GM18907 (cell line): ENCODE measurements around the gene CRYBB3.
"Not testable (repeated sequence)": the region's sequence is repeated elsewhere in the genome, so short reads cannot be mapped to it uniquely, and the experiment has no call there.

Source experiments
- ATAC-seq: cut with Tn5 transposase; IDR thresholded peaks from one replicate; pipeline ENCODE4 v1.9.1; 2021; ENCODE audit warnings: mild to moderate bottlenecking, moderate library complexity; ENCODE audit not compliant: unreplicated experiment

CRYBB3 gene

DNA sequence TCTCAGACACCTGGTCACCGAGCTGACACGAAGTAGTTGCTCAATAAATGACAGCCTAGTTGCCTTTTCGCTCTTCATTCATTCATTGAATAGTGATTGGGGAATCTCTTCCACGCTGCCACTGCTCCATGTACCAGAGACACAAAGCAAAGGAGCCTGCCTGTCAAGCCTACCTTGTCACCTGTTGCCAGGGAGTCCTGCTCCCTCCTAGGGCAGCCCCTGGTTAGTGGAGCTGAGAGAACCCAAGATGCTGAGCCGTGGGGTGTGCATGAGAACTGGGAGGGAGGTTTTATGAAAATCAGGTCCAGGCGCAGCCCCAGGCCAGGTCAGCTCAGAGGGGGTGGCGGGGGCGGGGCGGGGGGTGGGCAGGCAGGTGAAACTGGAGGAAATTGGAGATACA is 38.4 kb downstream of the CRYBB3 start:
- not testable (repeated sequence) for ATAC-seq

DNA sequence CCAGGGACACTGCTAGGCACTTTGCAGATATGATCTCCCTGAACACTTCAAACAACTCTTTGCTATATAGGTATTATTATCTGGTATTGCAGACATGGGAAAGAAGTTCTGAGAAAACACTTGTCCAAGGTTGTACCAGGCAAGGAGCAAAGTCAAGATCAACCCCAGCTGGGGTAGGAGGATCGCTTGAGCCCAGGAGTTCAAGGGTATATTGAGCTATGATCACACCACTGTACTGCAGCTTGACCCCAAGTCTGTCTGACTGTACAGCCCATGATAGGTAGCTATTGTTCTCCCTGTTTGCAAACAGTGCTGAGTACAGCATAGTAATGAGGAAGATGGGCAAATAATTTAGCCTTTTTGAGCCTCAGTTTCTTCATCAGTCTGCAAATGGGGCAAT is 55.5 kb downstream of the CRYBB3 start:
- not testable (repeated sequence) for ATAC-seq
